Activated CD4-positive, alpha-beta T cell treated with anti-CD3 and anti-CD28 coated beads for 36 hours (primary cell): Measurements from ENCODE around the gene CABP1. TPM values are rescaled to one million over a fixed set of nuclear protein-coding genes. Genes with fewer than 3 reads are reported as not detected.

Experiments
- ATAC-seq: fragments of 200-7000 bp; cut with Tn5 transposase; one replicate; pipeline ENCODE4 v1.10.0; 2021; ENCODE audit warnings: mild to moderate bottlenecking, moderate library complexity
- CTCF ChIA-PET: fragments of 350-600 bp; sonication (Branson Sonifier 250); formaldehyde crosslinking; loops from one replicate; lab custom pipeline; 2021; ENCODE audit warnings: antibody characterized with exemption; lab: Charles Lee
- POLR2A ChIA-PET: fragments of 350-600 bp; sonication (Branson Sonifier 250); formaldehyde crosslinking; loops from one replicate; lab custom pipeline; 2021; ENCODE audit warnings: antibody characterized with exemption, inconsistent platforms; lab: Charles Lee
- DNase-seq: peaks from one replicate; pipeline ENCODE4 v3.0.0-alpha.2; 2020
- H3K27ac Mint-ChIP-seq: one replicate; pipeline ENCODE4 v1.8.0; 2021; ENCODE audit warnings: mixed read lengths
- H3K27me3 Mint-ChIP-seq: one replicate; pipeline ENCODE4 v1.8.0; 2021; ENCODE audit warnings: mixed read lengths
- H3K36me3 Mint-ChIP-seq: one replicate; pipeline ENCODE4 v1.8.0; 2021; ENCODE audit warnings: low read depth, mixed read lengths
- H3K4me1 Mint-ChIP-seq: one replicate; pipeline ENCODE4 v1.8.0; 2021; ENCODE audit warnings: mixed read lengths
- H3K4me3 Mint-ChIP-seq: one replicate; pipeline ENCODE4 v1.8.0; 2021; ENCODE audit warnings: mild to moderate bottlenecking, moderate library complexity, mixed read lengths
- H3K9me3 Mint-ChIP-seq: one replicate; pipeline ENCODE4 v1.8.0; 2021; ENCODE audit warnings: low read depth, mixed read lengths
- intact Hi-C, 2 experiments: fragments of 100-400 bp; cut with DNase I in 1 of 2; cut with micrococcal nuclease in 1 of 2; formaldehyde crosslinking; loops; one replicate each; pipeline versions ENCODE4 v1.14.2 to v1.15.1; 2022 to 2024; cut with DNase I, micrococcal nuclease
- total RNA-seq, 2 experiments: library from RNA; stranded (reverse); gene quantifications; one replicate each; pipeline ENCODE4 v1.2.3, GENCODE V29; 2021

CABP1 gene
- total RNA-seq, 2 experiments from 2014 or later: 0.73 to 0.90 TPM

- DNase-seq (no peak), ATAC-seq (no peak)
- ChIA-PET CTCF (interaction anchor here (1.5 kb wide), 2 partner anchors 12 to 38 kb away, joined by 3 to 7 read pairs; no protein-coding TSS in a partner anchor), POLR2A (no interaction called here)
- peak overlapping the region; percentile 73 for H3K27ac Mint-ChIP-seq
- no peaks in the 10 kb centered on the region for H3K9me3 Mint-ChIP-seq
- peak overlapping the region; percentile 81 for H3K4me3 Mint-ChIP-seq
- peaks cover 6% of the 10 kb centered on the region for H3K36me3 Mint-ChIP-seq
- H3K27me3 Mint-ChIP-seq: no peaks in the 10 kb centered on the region
- intact Hi-C loops: loop anchor here in 1 of 2 experiments (5.0 kb wide), 4 partner anchors 447 to 1117 kb away; partner anchors contain the start of genes BICDL1, P2RX4, P2RX7 and SETD1B
- H3K4me1 Mint-ChIP-seq: peaks cover 35% of the 10 kb centered on the region
Observed at GRCh38 chr12:120685522-120685921, 45.1 kb downstream of the CABP1 start.

DNA sequence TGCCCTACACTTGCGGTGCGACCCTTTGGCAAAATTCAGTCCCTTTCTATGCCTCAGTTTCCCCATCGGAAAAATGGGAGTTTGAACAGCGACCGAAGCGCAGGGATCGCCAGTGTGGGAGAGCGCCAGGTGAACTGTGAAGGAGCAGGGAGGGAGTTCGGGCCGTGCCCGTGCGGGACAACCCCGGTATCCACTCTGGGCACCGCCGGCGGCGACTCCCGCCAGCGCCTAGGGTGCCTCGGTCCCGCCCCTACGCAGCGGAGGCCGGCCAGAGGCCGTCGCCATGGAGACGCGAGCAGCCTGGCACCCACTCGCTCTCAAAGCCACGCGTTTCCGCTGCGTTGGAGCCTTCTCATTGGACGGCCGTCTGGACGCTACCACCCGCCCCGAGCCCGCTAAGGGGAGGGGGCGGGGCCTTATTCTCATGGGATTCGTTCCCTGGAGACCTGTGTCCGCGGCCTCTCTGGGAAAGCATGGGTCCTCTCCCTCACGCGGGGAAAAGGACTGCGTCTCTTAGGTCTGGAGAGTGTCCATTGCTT lies 45.8 kb downstream of the CABP1 start:
- Mint-ChIP-seq H3K4me1 (peaks cover 41% of the 10 kb centered on the region), H3K4me3 (peak overlapping the region; percentile 81), H3K27ac (peak overlapping the region; percentile 85), H3K36me3 (peaks cover 6% of the 10 kb centered on the region), H3K9me3 (no peaks in the 10 kb centered on the region), H3K27me3 (no peaks in the 10 kb centered on the region)
- intact Hi-C loops: loop anchor here (1.0 to 5.0 kb wide), 25 partner anchors 24 to 1116 kb away; partner anchors contain the start of genes COX6A1 (in 2 of the 2), ACADS (in 1 of the 2), ANAPC5 (in 1 of the 2) and BICDL1 (in 1 of the 2)
- CTCF ChIA-PET: interaction anchor here (0.6 to 1.5 kb wide), 5 partner anchors 12 to 273 kb away, joined by 3 to 7 read pairs (median 3); no protein-coding TSS in a partner anchor
- ATAC-seq (peak; percentile 80), DNase-seq (peak; percentile 99)
- POLR2A ChIA-PET: interaction anchor here (0.6 to 1.0 kb wide), 3 partner anchors 37 to 395 kb away, joined by 3 to 5 read pairs (median 3); partner anchors contain the start of genes POP5 and RNU4-2

DNA sequence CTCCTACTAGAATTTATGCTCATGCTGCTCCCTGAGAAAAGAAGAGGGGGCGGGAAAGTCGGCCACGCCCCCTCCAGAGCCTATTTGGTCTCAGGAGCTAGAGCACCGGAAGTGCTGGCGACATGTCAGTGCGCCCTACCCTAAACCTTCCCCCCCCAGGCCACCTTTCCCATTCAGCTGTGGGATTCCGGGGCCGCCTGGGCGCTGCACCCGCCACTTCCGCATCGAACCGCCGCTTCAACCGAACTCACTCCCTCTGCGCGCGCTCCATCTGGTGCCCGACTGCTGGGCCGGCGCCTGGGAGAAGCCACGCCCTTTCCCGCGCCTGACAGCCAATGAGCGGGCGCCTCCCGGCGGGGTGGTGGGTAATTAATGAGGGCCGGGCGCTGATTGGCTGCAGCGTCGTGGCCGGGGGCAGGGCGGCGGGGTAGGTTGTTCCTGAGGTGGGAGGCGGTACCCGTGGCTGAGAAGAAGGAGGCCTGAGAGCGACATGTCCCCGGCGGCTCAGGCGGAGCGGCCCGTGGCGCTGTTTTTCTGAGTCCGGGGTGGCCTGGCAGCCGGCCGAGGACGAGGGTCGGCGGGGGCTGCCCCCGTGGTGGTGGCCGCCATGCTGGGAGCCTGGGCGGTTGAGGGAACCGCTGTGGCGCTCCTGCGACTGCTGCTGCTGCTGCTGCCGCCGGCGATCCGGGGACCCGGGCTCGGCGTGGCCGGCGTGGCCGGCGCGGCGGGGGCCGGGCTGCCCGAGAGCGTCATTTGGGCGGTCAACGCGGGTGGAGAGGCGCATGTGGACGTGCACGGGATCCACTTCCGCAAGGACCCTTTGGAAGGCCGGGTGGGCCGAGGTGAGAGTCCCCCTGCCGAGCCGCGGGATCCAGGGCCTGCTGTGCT lies 46.5 kb downstream of the CABP1 start, which contains the start of gene MLEC:
MLEC (plus strand) TSS at position 460 of the 888 bp plus-strand sequence; CDS start at position 608, 148 bp downstream.
- Mint-ChIP-seq H3K9me3 (no peaks in the 10 kb centered on the region), H3K4me3 (peak within 1 kb of the TSS; percentile 92), H3K4me1 (peaks cover 46% of the 10 kb centered on the region), H3K36me3 (peaks cover 9% of the 10 kb centered on the region), H3K27ac (peak within 1 kb of the TSS; percentile 85), H3K27me3 (no peaks in the 10 kb centered on the region)
- CTCF ChIA-PET: interaction anchor here (0.6 to 1.5 kb wide), 6 partner anchors 11 to 273 kb away, joined by 3 to 7 read pairs (median 3); partner anchors contain the start of gene UNC119B
- ATAC-seq (peak; percentile 86), DNase-seq (peak; percentile 99)
- POLR2A ChIA-PET: interaction anchor here (0.6 to 1.0 kb wide), 4 partner anchors 38 to 395 kb away, joined by 3 to 5 read pairs (median 4); partner anchors contain the start of genes POP5, RNU4-1 and RNU4-2
- intact Hi-C loops: loop anchor here (1.0 to 5.0 kb wide), 26 partner anchors 23 to 1115 kb away; partner anchors contain the start of genes COX6A1 (in 2 of the 2), POP5 (in 2 of the 2), ACADS (in 1 of the 2) and ANAPC5 (in 1 of the 2)

DNA sequence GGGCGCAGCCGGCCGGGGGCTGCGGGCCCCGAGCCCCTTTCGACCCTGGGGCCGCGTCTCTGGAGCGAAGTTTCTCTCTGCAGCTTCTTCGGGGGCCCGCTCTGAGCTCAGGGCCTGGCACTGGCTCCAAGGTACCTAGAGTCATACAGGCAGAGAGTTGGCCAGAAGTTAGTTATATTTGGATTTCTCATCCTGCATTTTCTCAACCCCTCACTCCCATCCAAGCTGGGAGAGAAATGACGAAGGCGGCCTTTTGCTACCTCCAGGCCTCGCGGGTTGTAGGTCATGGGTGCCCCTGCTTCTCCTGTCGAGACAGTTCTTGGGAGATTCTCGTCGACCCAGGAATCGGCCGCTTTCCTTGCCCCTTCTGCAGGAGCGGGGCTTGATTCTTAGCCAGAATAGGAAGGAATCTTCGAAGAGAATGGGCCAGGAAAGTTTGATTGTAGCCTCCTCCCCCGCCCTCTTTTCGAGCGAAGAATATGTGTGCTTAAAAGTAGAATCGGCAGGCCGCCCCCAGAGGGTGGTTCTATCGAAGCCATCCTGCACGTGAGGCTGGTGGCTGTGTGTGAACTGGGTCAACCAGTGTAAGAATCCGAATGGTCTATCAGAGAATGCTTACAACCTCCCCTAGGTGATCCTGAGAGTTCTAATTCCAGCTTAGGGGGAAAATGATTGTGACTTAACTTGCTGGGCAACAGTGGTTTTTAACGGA lies 47.3 kb downstream of the CABP1 start:
- H3K27ac Mint-ChIP-seq: peak overlapping the region; percentile 78
- H3K9me3 Mint-ChIP-seq: no peaks in the 10 kb centered on the region
- DNase-seq (peak; percentile 66), ATAC-seq (no peak)
- peak overlapping the region; percentile 92 for H3K4me3 Mint-ChIP-seq
- ChIA-PET CTCF (interaction anchor here (0.8 to 1.4 kb wide), 7 partner anchors 22 to 106 kb away, joined by 3 to 5 read pairs (median 4); partner anchors contain the start of genes POP5 and UNC119B), POLR2A (interaction anchor here (0.5 kb wide), 1 partner anchor 48 kb away, joined by 3 read pairs; no protein-coding TSS in a partner anchor)
- intact Hi-C loops: loop anchor here (1.0 to 5.0 kb wide), 13 partner anchors 41 to 1115 kb away; partner anchors contain the start of genes BICDL1 (in 1 of the 2), CABP1 (in 1 of the 2), CAMKK2 (in 1 of the 2) and COX6A1 (in 1 of the 2)
- peaks cover 54% of the 10 kb centered on the region for H3K4me1 Mint-ChIP-seq
- no peaks in the 10 kb centered on the region for H3K27me3 Mint-ChIP-seq
- H3K36me3 Mint-ChIP-seq: peaks cover 13% of the 10 kb centered on the region

DNA sequence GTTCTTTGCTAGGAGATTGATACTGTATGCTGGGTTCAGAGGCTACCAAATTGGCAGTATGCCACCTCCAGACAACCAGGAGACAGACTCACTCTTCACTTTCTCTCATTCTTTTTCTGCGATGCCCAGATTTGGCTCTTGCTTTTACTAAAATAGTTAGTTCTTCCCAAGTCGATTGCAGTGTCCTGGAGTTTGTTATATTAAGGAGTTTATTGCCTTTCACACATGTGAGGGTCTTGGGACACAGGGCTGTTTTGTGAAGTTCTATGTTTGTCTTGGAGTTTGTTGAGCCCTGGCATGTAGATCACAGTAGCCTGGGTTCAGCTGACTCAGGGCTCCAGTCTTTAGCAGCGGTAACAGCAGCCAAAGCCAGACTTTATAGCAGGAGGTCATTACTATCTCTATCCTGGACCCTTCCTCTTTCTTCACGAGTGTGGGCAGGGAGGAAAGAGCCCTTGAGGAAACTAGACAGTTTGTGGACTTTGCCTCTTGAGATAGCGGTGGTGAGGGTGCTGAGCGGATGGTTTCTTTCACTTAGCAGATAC lies 48.2 kb downstream of the CABP1 start:
- ChIA-PET POLR2A (no interaction called here), CTCF (interaction anchor here (0.8 to 1.4 kb wide), 6 partner anchors 21 to 107 kb away, joined by 3 to 5 read pairs (median 4); partner anchors contain the start of genes POP5 and UNC119B)
- H3K27ac Mint-ChIP-seq: peak overlapping the region; percentile 78
- peaks cover 59% of the 10 kb centered on the region for H3K4me1 Mint-ChIP-seq
- no peaks in the 10 kb centered on the region for H3K9me3 Mint-ChIP-seq
- DNase-seq (no peak), ATAC-seq (no peak)
- H3K36me3 Mint-ChIP-seq: peaks cover 18% of the 10 kb centered on the region
- peak overlapping the region; percentile 92 for H3K4me3 Mint-ChIP-seq
- no peaks in the 10 kb centered on the region for H3K27me3 Mint-ChIP-seq
- intact Hi-C loops: loop anchor here in 1 of 2 experiments (5.0 kb wide), 4 partner anchors 444 to 1114 kb away; partner anchors contain the start of genes BICDL1, P2RX4, P2RX7 and SETD1B

DNA sequence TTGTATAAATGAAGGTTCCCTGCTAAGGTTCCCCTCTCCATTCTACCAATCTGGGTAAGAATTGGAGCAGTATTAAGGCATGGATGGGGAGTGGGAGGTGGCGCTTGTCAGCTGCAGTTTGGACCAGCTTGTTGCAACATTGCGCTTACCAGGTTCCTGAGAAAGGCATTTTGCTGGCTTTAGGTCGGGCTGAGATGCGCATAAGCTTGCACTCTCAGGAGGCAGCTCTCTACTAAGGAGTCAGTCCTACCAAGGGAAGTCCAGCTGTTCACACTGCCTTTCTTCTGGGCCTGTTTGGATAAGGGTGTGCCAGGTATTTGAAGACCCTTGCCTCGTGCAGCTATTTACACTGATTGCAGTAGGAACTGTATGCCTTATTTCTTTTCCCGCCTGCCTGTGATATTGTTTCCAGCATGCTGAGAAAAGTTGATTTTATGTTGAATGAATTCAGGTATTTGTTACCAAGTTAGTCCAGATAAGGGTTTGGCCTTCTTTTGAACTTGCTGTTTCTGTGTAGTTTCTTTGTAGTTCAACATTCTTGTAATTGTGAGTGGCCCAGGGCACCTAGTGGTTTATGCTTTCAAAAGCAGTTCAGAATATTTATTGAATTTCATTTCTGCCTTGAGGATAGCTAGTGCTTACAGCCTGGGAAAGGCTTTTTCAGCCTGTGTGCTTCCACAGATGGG lies 49.1 kb downstream of the CABP1 start:
- Mint-ChIP-seq H3K9me3 (no peaks in the 10 kb centered on the region), H3K4me3 (peak overlapping the region; percentile 92), H3K27ac (no peak overlapping the region), H3K4me1 (peaks cover 56% of the 10 kb centered on the region), H3K27me3 (no peaks in the 10 kb centered on the region), H3K36me3 (peaks cover 26% of the 10 kb centered on the region)
- ChIA-PET POLR2A (interaction anchor here (0.8 to 1.2 kb wide), 2 partner anchors 10 to 40 kb away, joined by 4 to 6 read pairs; no protein-coding TSS in a partner anchor), CTCF (interaction anchor here (0.6 to 1.7 kb wide), 5 partner anchors 9 to 110 kb away, joined by 3 to 6 read pairs (median 3); no protein-coding TSS in a partner anchor)
- no peak for ATAC-seq
- intact Hi-C loops: loop anchor here in 1 of 2 experiments (5.0 kb wide), 4 partner anchors 443 to 1113 kb away; partner anchors contain the start of genes BICDL1, P2RX4, P2RX7 and SETD1B
- DNase-seq: no peak

GRCh38 chr12:120690083-120690450 lies 49.6 kb downstream of the CABP1 start:
- POLR2A ChIA-PET: interaction anchor here (0.6 to 1.2 kb wide), 3 partner anchors 9 to 270 kb away, joined by 3 to 6 read pairs (median 4); no protein-coding TSS in a partner anchor
- intact Hi-C loops: no loop called here
- Mint-ChIP-seq H3K27me3 (no peaks in the 10 kb centered on the region), H3K4me1 (peaks cover 52% of the 10 kb centered on the region), H3K36me3 (peaks cover 31% of the 10 kb centered on the region), H3K4me3 (no peak overlapping the region), H3K27ac (no peak overlapping the region), H3K9me3 (no peaks in the 10 kb centered on the region)
- DNase-seq (no peak), ATAC-seq (no peak)
- CTCF ChIA-PET: interaction anchor here (1.2 to 1.7 kb wide), 3 partner anchors 9 to 107 kb away, joined by 3 to 6 read pairs (median 3); no protein-coding TSS in a partner anchor

- intact Hi-C loops: no loop called here
- DNase-seq (no peak), ATAC-seq (no peak)
- Mint-ChIP-seq H3K27ac (no peak overlapping the region), H3K9me3 (no peaks in the 10 kb centered on the region), H3K4me3 (no peak overlapping the region), H3K4me1 (peaks cover 48% of the 10 kb centered on the region), H3K27me3 (no peaks in the 10 kb centered on the region), H3K36me3 (peaks cover 38% of the 10 kb centered on the region)
- ChIA-PET POLR2A (interaction anchor here (0.6 to 1.2 kb wide), 2 partner anchors 8 to 269 kb away, joined by 3 to 6 read pairs; no protein-coding TSS in a partner anchor), CTCF (interaction anchor here (1.2 to 1.7 kb wide), 3 partner anchors 8 to 44 kb away, joined by 3 to 6 read pairs (median 3); no protein-coding TSS in a partner anchor)
Observed at GRCh38 chr12:120690978-120691377, 50.6 kb downstream of the CABP1 start.

DNA sequence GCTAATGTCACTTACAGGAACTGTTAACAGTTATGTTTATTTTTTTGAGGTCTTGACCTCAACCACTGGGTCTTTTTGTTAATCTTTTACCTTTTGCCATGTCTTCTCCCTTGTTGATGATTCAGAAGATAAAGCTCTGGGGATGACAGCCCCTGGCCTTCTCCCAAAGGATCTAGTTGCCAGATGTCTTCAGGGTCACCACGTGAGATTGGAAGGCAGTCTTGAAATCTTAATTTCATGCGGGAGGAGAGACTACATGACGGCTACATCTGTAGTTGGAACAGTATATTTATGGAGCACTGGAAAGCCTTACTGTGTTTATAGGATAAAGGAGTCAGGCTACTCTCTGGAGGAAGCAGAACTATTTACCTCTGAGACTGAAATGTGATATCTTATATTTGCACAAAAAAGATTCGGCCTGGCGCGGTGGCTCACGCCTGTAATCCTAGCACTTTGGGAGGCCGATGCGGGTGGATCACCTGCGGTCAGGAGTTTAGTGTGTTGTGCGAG lies 52.2 kb downstream of the CABP1 start:
- H3K9me3 Mint-ChIP-seq: no peaks in the 10 kb centered on the region
- ChIA-PET CTCF (interaction anchor here (0.6 kb wide), 1 partner anchor 750 kb away, joined by 3 read pairs; no protein-coding TSS in a partner anchor), POLR2A (no interaction called here)
- H3K36me3 Mint-ChIP-seq: peaks cover 52% of the 10 kb centered on the region
- peaks cover 48% of the 10 kb centered on the region for H3K4me1 Mint-ChIP-seq
- no peak overlapping the region for H3K4me3 Mint-ChIP-seq
- peak overlapping the region; percentile 52 for H3K27ac Mint-ChIP-seq
- ATAC-seq (no peak), DNase-seq (no peak)
- H3K27me3 Mint-ChIP-seq: no peaks in the 10 kb centered on the region
- intact Hi-C loops: no loop called here
